IPS-20b (cell line): ENCODE data around the gene CERS3.

ENCODE experiments used
- H3K27ac ChIP-seq: one replicate; pipeline ENCODE4 v1.5.1; 2013; ENCODE audit warnings: low read length
- H3K27me3 ChIP-seq: 2 replicates; pipeline ENCODE4 v1.6.1; 2013; ENCODE audit warnings: mild to moderate bottlenecking, low read length, inconsistent platforms; ENCODE audit not compliant: insufficient read depth
- H3K36me3 ChIP-seq: 2 replicates; pipeline ENCODE4 v1.6.1; 2013; ENCODE audit warnings: low read depth, mild to moderate bottlenecking, inconsistent platforms, low read length, moderate library complexity; ENCODE audit not compliant: insufficient read depth
- H3K4me1 ChIP-seq: 2 replicates; pipeline ENCODE4 v1.6.1; 2013; ENCODE audit warnings: mild to moderate bottlenecking, control low read depth, inconsistent platforms, low read length, moderate library complexity; ENCODE audit not compliant: insufficient read depth
- H3K4me3 ChIP-seq: 2 replicates; pipeline ENCODE4 v1.5.1; 2013; ENCODE audit warnings: mild to moderate bottlenecking, low read length, inconsistent platforms
- H3K9ac ChIP-seq: 2 replicates; pipeline ENCODE4 v1.6.1; 2013; ENCODE audit warnings: low read depth, mild to moderate bottlenecking, inconsistent platforms, low read length, moderate library complexity
- H3K9me3 ChIP-seq: 2 replicates; pipeline ENCODE4 v1.6.1; 2013; ENCODE audit warnings: mild to moderate bottlenecking, low read depth, low read length, inconsistent platforms; ENCODE audit not compliant: insufficient read depth

CERS3 gene

DNA sequence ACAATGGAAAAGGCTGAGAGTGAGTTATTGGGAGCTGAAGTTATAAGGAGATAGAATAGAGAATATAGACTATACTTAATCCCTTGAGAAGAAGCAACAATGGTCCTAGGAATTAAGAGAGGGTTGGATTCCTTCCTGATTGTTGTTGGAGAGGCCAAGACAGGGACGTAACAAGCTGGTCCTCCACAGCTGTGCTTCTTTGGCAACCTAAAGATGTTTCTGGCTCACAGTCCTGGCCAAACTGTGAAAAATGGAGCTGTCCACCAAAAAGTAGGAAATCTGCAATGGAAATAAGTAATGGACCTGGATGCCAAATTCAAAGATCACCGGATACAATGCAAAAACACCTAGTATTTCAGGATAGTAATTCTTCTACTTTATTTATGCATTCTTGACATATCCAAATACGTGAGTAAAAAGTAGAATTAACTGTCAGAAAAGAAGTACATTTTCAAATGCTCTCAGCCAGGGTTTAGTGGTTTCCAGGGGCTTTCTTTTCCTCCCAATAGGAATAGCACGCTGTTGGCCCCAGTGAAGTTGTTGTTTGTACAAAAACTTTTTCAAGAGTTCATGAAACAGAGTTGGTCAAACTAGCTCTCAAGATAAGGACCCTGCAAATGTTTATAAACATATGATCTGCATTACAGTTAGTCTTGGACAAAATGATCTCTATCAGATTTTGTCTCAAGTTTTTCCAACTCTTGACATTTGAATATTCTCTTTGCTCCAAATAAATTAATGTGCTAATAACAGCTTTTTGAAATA lies 28.3 kb downstream of the CERS3 start:
- H3K36me3 ChIP-seq: no peaks in the 10 kb centered on the region
- H3K27ac ChIP-seq: no peak overlapping the region
- no peaks in the 10 kb centered on the region for H3K4me1 ChIP-seq
- no peaks in the 10 kb centered on the region for H3K9me3 ChIP-seq
- no peak overlapping the region for H3K4me3 ChIP-seq
- H3K9ac ChIP-seq: no peak overlapping the region
- no peaks in the 10 kb centered on the region for H3K27me3 ChIP-seq

DNA sequence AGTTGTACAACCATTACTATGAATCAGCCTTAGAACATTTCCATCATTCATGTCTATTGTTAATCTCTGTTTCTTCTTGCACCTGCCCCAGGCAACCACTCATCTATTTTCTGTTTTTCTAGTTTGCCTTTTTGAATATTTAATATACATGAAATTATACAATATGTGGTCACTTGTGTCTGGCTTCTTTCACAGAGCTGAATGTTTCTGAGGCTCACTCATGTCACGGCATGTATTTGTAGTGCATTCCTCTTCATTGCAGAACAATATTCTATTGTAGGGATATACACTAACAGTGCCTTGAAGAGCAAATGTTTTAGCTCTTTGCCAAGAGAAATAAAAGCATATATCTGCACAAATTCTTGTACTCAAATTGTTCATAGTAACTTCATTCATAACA lies 32.9 kb downstream of the CERS3 start:
- Histone ChIP-seq H3K9ac (no peak overlapping the region), H3K9me3 (no peaks in the 10 kb centered on the region), H3K27ac (no peak overlapping the region), H3K4me1 (no peaks in the 10 kb centered on the region), H3K27me3 (no peaks in the 10 kb centered on the region), H3K36me3 (no peaks in the 10 kb centered on the region), H3K4me3 (no peak overlapping the region)

DNA sequence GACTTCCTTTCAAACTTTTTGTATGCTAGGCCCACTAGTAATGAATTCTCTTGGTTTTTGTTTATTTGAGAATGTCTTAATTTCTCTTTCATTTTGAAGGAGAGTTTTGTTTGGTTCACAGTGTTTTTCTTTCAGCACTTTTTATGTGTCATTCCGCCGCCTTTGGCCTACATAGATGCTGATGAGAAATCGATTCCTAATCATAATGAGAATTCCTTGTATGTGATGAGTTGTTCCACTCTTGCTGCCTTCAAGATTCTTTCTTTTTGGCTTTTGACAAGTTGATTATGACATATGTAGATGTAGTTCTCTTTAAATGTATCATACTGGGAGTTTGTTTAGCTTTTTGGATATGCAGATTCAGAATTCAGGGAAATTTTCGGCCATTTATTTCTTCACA lies 35.5 kb downstream of the CERS3 start:
- no peak overlapping the region for H3K9ac ChIP-seq
- H3K4me1 ChIP-seq: no peaks in the 10 kb centered on the region
- no peaks in the 10 kb centered on the region for H3K27me3 ChIP-seq
- no peaks in the 10 kb centered on the region for H3K9me3 ChIP-seq
- H3K27ac ChIP-seq: no peak overlapping the region
- H3K4me3 ChIP-seq: no peak overlapping the region
- no peaks in the 10 kb centered on the region for H3K36me3 ChIP-seq

DNA sequence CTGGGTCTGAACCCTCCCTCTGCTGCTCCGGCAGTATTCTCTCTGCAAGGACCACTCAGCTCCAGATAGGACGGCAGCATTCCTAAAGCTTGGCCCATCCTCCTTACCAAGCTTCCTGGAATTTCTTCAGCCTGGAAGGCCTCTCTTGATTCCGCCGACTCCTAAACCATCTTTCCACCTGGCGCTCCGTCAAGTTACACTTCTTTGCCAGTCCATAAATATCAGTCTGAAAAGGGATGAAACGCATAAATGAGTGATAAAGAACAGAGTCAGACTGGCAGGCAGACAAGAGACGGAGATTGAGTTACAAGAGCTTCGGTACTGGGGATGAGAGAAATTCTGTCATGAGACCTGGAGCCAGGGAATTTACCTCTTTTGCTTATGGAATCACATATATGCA lies 44.3 kb downstream of the CERS3 start:
- Histone ChIP-seq H3K27me3 (no peaks in the 10 kb centered on the region), H3K9me3 (no peaks in the 10 kb centered on the region), H3K36me3 (no peaks in the 10 kb centered on the region), H3K9ac (no peak overlapping the region), H3K4me1 (no peaks in the 10 kb centered on the region), H3K4me3 (no peak overlapping the region), H3K27ac (no peak overlapping the region)

DNA sequence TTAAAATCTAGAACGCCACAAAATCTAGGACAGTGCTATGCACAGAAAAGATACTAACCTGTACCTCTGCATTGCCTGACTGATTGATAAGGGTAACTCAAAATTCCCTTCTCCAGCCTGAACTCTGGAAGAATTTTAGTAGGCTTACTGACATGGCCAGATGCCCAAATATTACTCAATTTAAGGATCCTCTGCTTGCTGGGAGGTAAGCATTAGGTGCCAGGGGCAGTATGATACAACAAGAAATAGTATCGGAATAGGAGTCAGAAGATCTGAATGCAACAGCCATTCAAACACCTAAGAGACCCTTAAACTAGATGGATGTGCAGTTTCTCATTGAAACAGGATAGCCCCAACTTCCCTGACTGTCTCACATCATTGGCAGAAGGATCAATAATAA lies 45.4 kb downstream of the CERS3 start:
- Histone ChIP-seq H3K4me1 (no peaks in the 10 kb centered on the region), H3K27me3 (no peaks in the 10 kb centered on the region), H3K27ac (no peak overlapping the region)

DNA sequence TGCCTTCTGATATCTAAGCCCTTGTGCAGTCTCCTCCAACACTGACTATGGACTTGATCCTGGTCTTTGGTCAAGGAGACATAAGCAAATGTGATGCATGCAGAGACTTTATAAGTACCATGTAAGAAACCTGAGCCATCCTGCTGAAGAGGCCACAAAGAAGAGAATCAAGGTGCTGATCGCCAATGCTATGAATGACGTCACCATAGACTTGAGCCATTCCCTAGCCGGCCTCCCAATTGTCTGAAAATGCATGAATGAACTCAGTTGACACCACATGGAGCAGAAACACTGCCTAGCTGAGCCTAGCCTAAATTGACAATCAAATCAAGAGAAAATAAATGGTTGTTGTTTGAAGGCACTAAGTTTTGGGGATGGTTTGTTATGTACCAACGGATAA lies 51.9 kb downstream of the CERS3 start:
- Histone ChIP-seq H3K4me3 (no peak overlapping the region), H3K9ac (no peak overlapping the region), H3K36me3 (no peaks in the 10 kb centered on the region), H3K4me1 (no peaks in the 10 kb centered on the region), H3K9me3 (peaks cover 10% of the 10 kb centered on the region), H3K27me3 (no peaks in the 10 kb centered on the region), H3K27ac (no peak overlapping the region)

More for the DNA sequence above, 45.4 kb downstream of the CERS3 start:
- Histone ChIP-seq H3K9me3 (peaks cover 6% of the 10 kb centered on the region; the same call in 1 of the 2 replicates), H3K36me3 (no peaks in the 10 kb centered on the region), H3K4me3 (no peak overlapping the region), H3K9ac (no peak overlapping the region)

DNA sequence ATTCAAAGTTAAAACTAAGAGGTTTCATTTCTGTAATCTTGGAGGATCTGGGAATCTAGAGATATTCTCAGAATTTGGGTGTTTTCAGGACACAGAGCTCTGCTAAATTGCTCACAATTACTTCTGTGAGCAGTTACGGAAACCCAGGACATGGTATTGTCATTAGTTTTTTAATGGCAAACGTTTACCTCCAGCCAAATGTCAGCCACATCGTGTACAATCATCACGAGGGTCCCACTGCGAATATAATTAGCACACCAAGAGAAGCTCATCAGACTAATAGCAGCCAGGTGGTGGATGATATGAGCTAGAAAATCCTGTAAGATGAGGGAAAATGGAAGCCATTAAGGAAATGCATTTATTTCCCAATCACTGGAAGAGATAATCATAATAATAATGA lies 56.0 kb downstream of the CERS3 start:
- H3K27ac ChIP-seq: no peak overlapping the region
- no peaks in the 10 kb centered on the region for H3K36me3 ChIP-seq
- no peaks in the 10 kb centered on the region for H3K27me3 ChIP-seq
- H3K4me3 ChIP-seq: no peak overlapping the region
- no peaks in the 10 kb centered on the region for H3K4me1 ChIP-seq
- no peaks in the 10 kb centered on the region for H3K9me3 ChIP-seq
- no peak overlapping the region for H3K9ac ChIP-seq

DNA sequence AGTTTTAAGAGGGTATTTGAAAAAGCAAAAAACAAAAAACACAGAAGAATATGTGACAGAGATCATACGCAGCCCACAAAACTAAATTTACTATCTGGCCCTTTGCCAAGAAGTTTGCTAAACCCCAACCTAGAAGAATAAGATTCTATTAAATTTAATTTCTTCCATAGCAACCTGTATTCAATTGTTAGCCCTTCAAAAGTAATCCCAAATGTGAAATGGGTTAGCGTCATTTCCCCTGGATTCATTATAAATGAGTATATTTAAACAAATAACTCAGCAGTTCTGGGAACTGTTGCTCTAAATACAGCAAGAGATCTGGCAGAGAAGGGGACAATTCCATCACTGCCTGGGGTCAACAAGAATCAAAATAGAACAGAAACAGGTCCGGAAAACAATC lies 56.8 kb downstream of the CERS3 start:
- Histone ChIP-seq H3K4me3 (no peak overlapping the region), H3K9me3 (no peaks in the 10 kb centered on the region), H3K9ac (no peak overlapping the region), H3K27me3 (no peaks in the 10 kb centered on the region), H3K27ac (no peak overlapping the region), H3K36me3 (no peaks in the 10 kb centered on the region), H3K4me1 (no peaks in the 10 kb centered on the region)

DNA sequence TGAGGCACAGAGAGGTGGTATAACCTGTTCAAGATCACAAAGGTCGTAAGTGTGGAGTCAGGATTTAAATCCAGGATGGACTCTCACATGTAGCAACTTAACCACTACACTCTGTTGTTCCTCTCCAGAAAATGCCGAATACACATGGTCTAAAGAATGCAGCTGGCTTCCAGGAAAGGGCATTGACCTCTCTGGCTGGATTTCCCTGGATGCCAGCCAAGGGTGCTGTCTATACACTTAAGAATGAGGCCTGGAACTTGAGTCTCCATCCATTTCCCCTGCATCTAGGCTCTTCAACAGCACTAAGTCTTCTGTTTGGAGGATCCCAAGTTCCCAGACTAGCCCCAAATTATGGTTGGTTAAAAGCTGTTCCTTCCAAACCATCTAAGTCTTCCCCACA lies 60.5 kb downstream of the CERS3 start:
- Histone ChIP-seq H3K27me3 (no peaks in the 10 kb centered on the region), H3K36me3 (no peaks in the 10 kb centered on the region), H3K4me1 (peaks cover 5% of the 10 kb centered on the region; the same call in 1 of the 2 replicates), H3K9me3 (no peaks in the 10 kb centered on the region), H3K9ac (no peak overlapping the region), H3K27ac (no peak overlapping the region), H3K4me3 (no peak overlapping the region)

DNA sequence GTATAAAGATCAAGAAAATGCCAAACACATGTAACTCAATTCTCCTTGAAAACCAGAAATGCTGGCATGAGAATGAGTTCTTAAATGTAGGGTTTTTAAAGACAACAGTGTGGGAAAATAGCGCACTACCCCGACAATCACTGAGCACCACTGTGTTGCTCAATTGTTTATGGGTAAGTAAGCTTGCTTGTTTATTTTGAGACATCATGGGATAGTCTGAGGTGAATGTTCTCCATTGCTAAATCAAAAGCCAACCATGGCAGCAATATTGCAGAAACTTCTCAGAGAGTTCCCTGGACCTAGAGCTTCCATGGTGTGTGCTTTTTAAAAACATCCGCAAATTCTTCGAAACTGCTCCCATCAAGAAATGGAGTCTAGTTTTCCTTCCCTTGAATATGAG lies 62.7 kb downstream of the CERS3 start:
- H3K9ac ChIP-seq: no peak overlapping the region
- H3K4me3 ChIP-seq: no peak overlapping the region
- H3K4me1 ChIP-seq: peaks cover 10% of the 10 kb centered on the region; the same call in 1 of the 2 replicates
- H3K36me3 ChIP-seq: no peaks in the 10 kb centered on the region
- no peaks in the 10 kb centered on the region for H3K9me3 ChIP-seq
- H3K27ac ChIP-seq: no peak overlapping the region
- no peaks in the 10 kb centered on the region for H3K27me3 ChIP-seq

DNA sequence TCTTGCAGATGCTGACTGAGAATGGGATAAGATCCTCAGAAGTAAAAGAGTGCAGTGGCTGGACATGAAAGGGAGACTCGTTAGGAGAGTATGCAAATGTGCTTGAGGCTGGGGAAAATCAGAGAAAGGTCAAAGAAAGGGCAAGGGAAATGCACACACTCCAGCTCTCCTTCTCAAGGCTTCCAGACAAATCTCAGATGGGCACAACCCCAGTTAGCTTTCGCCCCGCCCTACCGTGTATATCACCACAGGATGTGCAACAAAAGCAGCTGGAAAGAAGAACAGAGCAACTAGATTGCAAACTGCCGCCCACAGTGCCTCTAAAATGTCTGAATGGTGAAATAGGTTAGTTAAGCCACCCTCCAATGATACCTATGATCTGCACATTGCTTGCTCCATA lies 63.9 kb downstream of the CERS3 start:
- no peaks in the 10 kb centered on the region for H3K27me3 ChIP-seq
- no peak overlapping the region for H3K4me3 ChIP-seq
- no peak overlapping the region for H3K9ac ChIP-seq
- H3K9me3 ChIP-seq: no peaks in the 10 kb centered on the region
- H3K4me1 ChIP-seq: peaks cover 17% of the 10 kb centered on the region; the same call in 1 of the 2 replicates
- no peaks in the 10 kb centered on the region for H3K36me3 ChIP-seq
- H3K27ac ChIP-seq: no peak overlapping the region

DNA sequence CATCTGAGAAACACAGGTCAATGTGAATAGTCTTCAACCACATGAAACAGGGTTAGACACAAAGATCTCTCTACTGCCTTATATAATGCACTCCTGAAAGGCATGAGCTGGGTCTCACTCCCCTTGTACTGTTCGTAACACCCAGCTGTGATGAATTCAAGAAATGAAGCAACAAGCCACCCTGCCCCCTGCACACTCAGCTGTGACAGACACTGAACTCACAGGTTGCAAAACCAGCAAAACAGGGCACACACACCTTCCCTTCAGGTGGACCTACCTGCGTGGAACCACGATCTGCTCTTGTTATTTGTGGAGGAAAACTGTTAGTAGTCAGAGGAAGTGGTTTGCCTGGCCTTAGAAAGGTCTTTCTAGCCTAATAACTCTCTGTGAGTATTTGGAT lies 64.5 kb downstream of the CERS3 start:
- H3K36me3 ChIP-seq: no peaks in the 10 kb centered on the region
- peaks cover 17% of the 10 kb centered on the region; the same call in 1 of the 2 replicates for H3K4me1 ChIP-seq
- H3K9me3 ChIP-seq: no peaks in the 10 kb centered on the region
- H3K9ac ChIP-seq: no peak overlapping the region
- no peak overlapping the region for H3K4me3 ChIP-seq
- no peak overlapping the region for H3K27ac ChIP-seq
- H3K27me3 ChIP-seq: no peaks in the 10 kb centered on the region
